Measurements from ENCODE around the gene FAM53B.

DNA sequence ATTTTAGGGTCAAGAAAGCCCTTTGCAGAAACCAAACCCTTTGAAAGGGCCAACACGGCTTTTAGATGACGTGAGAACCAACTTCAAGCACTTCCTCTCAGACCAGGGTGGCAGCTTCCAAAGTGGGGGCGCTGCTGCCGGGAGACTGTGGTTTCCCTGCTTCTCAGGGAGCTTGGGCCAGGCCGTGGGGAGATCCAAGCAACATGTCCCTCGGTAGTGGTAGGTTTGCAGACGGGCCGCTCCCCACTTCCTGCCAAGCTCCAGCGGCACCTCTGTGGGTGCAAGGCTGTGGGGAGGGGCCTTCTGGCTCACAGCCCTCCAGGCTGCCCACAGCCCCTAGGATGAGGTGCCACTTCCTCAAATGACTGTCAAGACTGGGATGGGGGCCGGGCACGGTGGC, 132.4 kb downstream of the FAM53B start:
- TF ChIP-seq CTCF (IDR thresholded peaks at IDR 0.05 in 4 of 5, conservative IDR thresholded peaks at IDR 0.05 in 1 of 5) (no peak), POLR2A (IDR thresholded peaks at IDR 0.05) (no peak)

All from gastrocnemius medialis (tissue), 4 donors.